ENCODE data around the gene TMEM132C.

The TMEM132C gene

GRCh38 chr12:128571906-128572810 is 305.2 kb downstream of the TMEM132C start:
- Histone ChIP-seq H3K4me1 (ENCODE audit: insufficient read depth, low read length) (no peaks in the 10 kb centered on the region), H3K9ac (ENCODE audit: low read depth, low read length) (no peak overlapping the region), H3K4me3 (ENCODE audit: low read length) (no peak overlapping the region), H3K27ac (ENCODE audit: low read length) (no peak overlapping the region), H3K27me3 (ENCODE audit: insufficient read depth, low read length) (peaks cover 4% of the 10 kb centered on the region; the same call in 1 of the 2 replicates), H3K9me3 (ENCODE audit: insufficient read depth, low read depth, low read length) (peaks cover 9% of the 10 kb centered on the region; the same call in 1 of the 2 replicates), H3K36me3 (ENCODE audit: insufficient read depth, low read depth, low read length) (no peaks in the 10 kb centered on the region)

DNA sequence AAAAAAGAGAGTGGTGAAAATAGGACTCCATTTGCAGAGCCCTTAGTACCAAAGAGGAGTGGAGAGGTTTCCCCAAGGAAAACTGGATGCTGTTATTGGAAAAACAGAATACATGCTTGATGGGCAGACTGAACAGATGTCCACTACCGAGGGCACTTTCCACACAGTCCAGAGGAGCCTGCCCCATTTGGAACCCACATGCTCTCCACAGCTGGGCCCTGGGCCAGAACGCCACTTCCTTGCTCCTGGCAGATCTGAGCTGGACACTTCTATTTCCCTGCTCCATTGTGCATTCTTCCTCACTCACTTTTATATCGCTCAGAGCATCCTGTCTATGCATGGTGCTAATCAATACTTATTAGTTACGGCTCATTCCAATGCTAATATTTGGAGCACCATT is 306.9 kb downstream of the TMEM132C start:
- no peaks in the 10 kb centered on the region for H3K27me3 ChIP-seq (ENCODE audit: insufficient read depth, low read length)
- H3K9me3 ChIP-seq (ENCODE audit: insufficient read depth, low read depth, low read length) = peaks cover 9% of the 10 kb centered on the region; the same call in 1 of the 2 replicates
- no peak overlapping the region for H3K27ac ChIP-seq (ENCODE audit: low read length)
- no peaks in the 10 kb centered on the region for H3K36me3 ChIP-seq (ENCODE audit: insufficient read depth, low read depth, low read length)
- no peak overlapping the region for H3K4me3 ChIP-seq (ENCODE audit: low read length)
- H3K9ac ChIP-seq (ENCODE audit: low read depth, low read length) = no peak overlapping the region
- H3K4me1 ChIP-seq (ENCODE audit: insufficient read depth, low read length) = no peaks in the 10 kb centered on the region

DNA sequence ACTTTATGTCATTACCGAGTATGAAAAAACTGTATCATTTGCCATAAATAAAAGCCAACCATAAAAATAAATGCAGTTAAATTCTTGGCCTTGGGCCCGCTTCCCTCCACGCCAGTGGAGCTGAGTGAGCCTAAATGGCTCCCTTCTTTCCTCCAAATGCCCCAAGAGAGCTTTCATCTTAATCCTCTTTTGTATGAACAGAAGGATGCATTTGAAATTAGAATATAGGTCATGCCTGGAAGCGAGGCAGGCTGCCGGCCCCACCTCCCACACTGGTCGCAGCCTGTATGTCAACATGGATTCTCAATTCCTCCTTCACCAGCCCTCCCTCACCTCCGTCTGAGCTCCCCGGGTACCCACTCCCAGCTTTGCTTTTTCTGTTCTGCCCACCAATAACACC is 311.1 kb downstream of the TMEM132C start:
- Histone ChIP-seq H3K4me3 (ENCODE audit: low read length) (no peak overlapping the region), H3K9ac (ENCODE audit: low read depth, low read length) (no peak overlapping the region), H3K4me1 (ENCODE audit: insufficient read depth, low read length) (no peaks in the 10 kb centered on the region), H3K27me3 (ENCODE audit: insufficient read depth, low read length) (no peaks in the 10 kb centered on the region), H3K27ac (ENCODE audit: low read length) (no peak overlapping the region), H3K9me3 (ENCODE audit: insufficient read depth, low read depth, low read length) (peaks cover 4% of the 10 kb centered on the region; the same call in 1 of the 2 replicates), H3K36me3 (ENCODE audit: insufficient read depth, low read depth, low read length) (no peaks in the 10 kb centered on the region)

GRCh38 chr12:128581321-128581761 is 314.4 kb downstream of the TMEM132C start:
- Histone ChIP-seq H3K27ac (ENCODE audit: low read length) (no peak overlapping the region), H3K36me3 (ENCODE audit: insufficient read depth, low read depth, low read length) (no peaks in the 10 kb centered on the region), H3K27me3 (ENCODE audit: insufficient read depth, low read length) (no peaks in the 10 kb centered on the region), H3K4me3 (ENCODE audit: low read length) (no peak overlapping the region), H3K9me3 (ENCODE audit: insufficient read depth, low read depth, low read length) (peaks cover 4% of the 10 kb centered on the region; the same call in 1 of the 2 replicates), H3K4me1 (ENCODE audit: insufficient read depth, low read length) (peaks cover 2% of the 10 kb centered on the region; the same call in 1 of the 2 replicates), H3K9ac (ENCODE audit: low read depth, low read length) (no peak overlapping the region)

DNA sequence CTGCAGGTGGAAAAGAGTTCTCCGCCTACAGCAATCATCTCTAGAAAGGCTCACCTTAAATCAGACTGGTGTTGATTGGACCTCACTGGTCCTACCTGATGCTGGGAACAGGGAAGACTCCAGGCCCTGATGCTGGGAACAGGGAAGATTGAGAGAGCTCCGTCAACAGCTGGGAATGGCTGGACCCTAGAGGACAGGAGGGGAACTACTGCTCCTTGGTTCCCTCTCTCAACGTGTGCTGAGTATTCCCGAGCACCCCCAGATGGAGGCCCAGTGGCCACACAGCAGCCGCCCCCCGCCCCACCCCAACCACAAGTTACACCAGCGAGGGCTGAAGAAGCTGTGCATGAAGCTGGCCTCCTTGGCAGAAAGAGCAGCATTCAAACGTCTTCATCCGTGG is 316.5 kb downstream of the TMEM132C start:
- Histone ChIP-seq H3K36me3 (ENCODE audit: insufficient read depth, low read depth, low read length) (no peaks in the 10 kb centered on the region), H3K9ac (ENCODE audit: low read depth, low read length) (no peak overlapping the region), H3K27me3 (ENCODE audit: insufficient read depth, low read length) (no peaks in the 10 kb centered on the region), H3K9me3 (ENCODE audit: insufficient read depth, low read depth, low read length) (peaks cover 4% of the 10 kb centered on the region; the same call in 1 of the 2 replicates), H3K4me3 (ENCODE audit: low read length) (no peak overlapping the region), H3K4me1 (ENCODE audit: insufficient read depth, low read length) (peaks cover 2% of the 10 kb centered on the region; the same call in 1 of the 2 replicates), H3K27ac (ENCODE audit: low read length) (no peak overlapping the region)

DNA sequence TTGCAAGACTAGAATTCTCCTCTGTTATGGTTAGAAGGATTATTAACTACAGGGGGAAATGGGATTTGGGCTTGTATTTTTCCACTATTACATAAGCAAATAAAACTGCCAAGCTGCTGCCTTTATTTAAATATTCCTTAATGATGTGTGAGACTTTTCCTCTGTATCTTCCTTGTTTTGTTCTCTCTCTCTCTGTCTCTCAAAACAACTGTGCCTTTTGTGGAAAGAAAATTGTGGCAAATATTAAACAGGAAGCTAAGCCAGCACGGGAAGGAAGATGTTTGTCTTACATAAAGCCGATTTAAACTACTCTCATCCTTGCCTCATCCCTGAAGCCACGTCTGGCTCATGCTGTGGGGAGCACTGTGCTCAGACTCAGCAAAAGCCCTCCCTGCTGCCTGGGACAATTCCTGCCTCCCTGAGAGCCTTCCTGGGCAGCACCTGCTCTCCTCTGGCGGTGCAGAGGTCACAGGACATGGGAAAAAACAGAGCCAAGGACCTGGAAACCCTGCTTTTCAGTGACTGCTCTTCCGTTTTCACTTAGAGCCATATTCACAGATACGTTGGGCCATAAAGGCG is 319.6 kb downstream of the TMEM132C start:
- H3K36me3 ChIP-seq (ENCODE audit: insufficient read depth, low read depth, low read length) = no peaks in the 10 kb centered on the region
- H3K9me3 ChIP-seq (ENCODE audit: insufficient read depth, low read depth, low read length) = peaks cover 4% of the 10 kb centered on the region; the same call in 1 of the 2 replicates
- H3K27ac ChIP-seq (ENCODE audit: low read length) = no peak overlapping the region
- H3K4me3 ChIP-seq (ENCODE audit: low read length) = no peak overlapping the region
- H3K9ac ChIP-seq (ENCODE audit: low read depth, low read length) = no peak overlapping the region
- H3K27me3 ChIP-seq (ENCODE audit: insufficient read depth, low read length) = no peaks in the 10 kb centered on the region
- H3K4me1 ChIP-seq (ENCODE audit: insufficient read depth, low read length) = peaks cover 2% of the 10 kb centered on the region; the same call in 1 of the 2 replicates

GRCh38 chr12:128587918-128588317 is 320.9 kb downstream of the TMEM132C start:
- no peak overlapping the region for H3K9ac ChIP-seq (ENCODE audit: low read depth, low read length)
- no peaks in the 10 kb centered on the region for H3K27me3 ChIP-seq (ENCODE audit: insufficient read depth, low read length)
- no peaks in the 10 kb centered on the region for H3K9me3 ChIP-seq (ENCODE audit: insufficient read depth, low read depth, low read length)
- H3K27ac ChIP-seq (ENCODE audit: low read length) = no peak overlapping the region
- no peaks in the 10 kb centered on the region for H3K36me3 ChIP-seq (ENCODE audit: insufficient read depth, low read depth, low read length)
- peaks cover 2% of the 10 kb centered on the region; the same call in 1 of the 2 replicates for H3K4me1 ChIP-seq (ENCODE audit: insufficient read depth, low read length)
- no peak overlapping the region for H3K4me3 ChIP-seq (ENCODE audit: low read length)

DNA sequence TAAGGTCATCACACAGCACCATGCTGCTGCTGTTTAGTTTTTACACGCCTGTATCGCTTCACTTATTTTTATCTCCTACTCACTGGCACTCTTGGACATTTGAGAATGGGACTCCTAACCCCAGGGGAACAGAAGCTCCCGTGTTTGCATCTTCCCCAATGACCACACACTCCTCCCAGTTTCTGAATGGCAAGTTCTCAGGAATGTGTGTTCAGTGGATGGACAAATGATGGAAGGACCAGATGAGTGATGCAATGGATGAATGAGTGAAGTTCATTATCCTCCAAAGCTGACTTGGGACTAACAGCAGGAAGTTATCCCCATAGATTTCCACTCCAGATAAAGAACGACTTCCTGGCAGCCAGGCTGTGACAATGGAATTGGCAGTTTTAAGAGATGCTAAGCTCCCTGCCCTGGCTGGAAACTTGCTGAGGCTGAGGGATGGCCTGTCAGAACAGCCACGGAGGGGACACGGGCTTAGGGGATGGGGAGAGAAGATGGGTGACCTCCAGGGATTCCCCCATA is 325.3 kb downstream of the TMEM132C start:
- H3K4me3 ChIP-seq (ENCODE audit: low read length) = no peak overlapping the region
- H3K27ac ChIP-seq (ENCODE audit: low read length) = no peak overlapping the region
- H3K27me3 ChIP-seq (ENCODE audit: insufficient read depth, low read length) = no peaks in the 10 kb centered on the region
- no peak overlapping the region for H3K9ac ChIP-seq (ENCODE audit: low read depth, low read length)
- H3K4me1 ChIP-seq (ENCODE audit: insufficient read depth, low read length) = peaks cover 2% of the 10 kb centered on the region; the same call in 1 of the 2 replicates
- no peaks in the 10 kb centered on the region for H3K9me3 ChIP-seq (ENCODE audit: insufficient read depth, low read depth, low read length)
- H3K36me3 ChIP-seq (ENCODE audit: insufficient read depth, low read depth, low read length) = no peaks in the 10 kb centered on the region

- H3K9me3 ChIP-seq (ENCODE audit: insufficient read depth, low read depth, low read length) = no peaks in the 10 kb centered on the region
- no peak overlapping the region for H3K4me3 ChIP-seq (ENCODE audit: low read length)
- H3K27me3 ChIP-seq (ENCODE audit: insufficient read depth, low read length) = no peaks in the 10 kb centered on the region
- no peak overlapping the region for H3K9ac ChIP-seq (ENCODE audit: low read depth, low read length)
- no peaks in the 10 kb centered on the region for H3K36me3 ChIP-seq (ENCODE audit: insufficient read depth, low read depth, low read length)
- H3K4me1 ChIP-seq (ENCODE audit: insufficient read depth, low read length) = peaks cover 2% of the 10 kb centered on the region; the same call in 1 of the 2 replicates
- H3K27ac ChIP-seq (ENCODE audit: low read length) = no peak overlapping the region
Measured at GRCh38 chr12:128594521-128594920, 327.6 kb downstream of the TMEM132C start.

GRCh38 chr12:128595609-128596008 is 328.6 kb downstream of the TMEM132C start:
- Histone ChIP-seq H3K9me3 (ENCODE audit: insufficient read depth, low read depth, low read length) (no peaks in the 10 kb centered on the region), H3K27me3 (ENCODE audit: insufficient read depth, low read length) (no peaks in the 10 kb centered on the region), H3K36me3 (ENCODE audit: insufficient read depth, low read depth, low read length) (no peaks in the 10 kb centered on the region), H3K27ac (ENCODE audit: low read length) (no peak overlapping the region), H3K4me1 (ENCODE audit: insufficient read depth, low read length) (peaks cover 2% of the 10 kb centered on the region; the same call in 1 of the 2 replicates), H3K9ac (ENCODE audit: low read depth, low read length) (no peak overlapping the region), H3K4me3 (ENCODE audit: low read length) (no peak overlapping the region)

DNA sequence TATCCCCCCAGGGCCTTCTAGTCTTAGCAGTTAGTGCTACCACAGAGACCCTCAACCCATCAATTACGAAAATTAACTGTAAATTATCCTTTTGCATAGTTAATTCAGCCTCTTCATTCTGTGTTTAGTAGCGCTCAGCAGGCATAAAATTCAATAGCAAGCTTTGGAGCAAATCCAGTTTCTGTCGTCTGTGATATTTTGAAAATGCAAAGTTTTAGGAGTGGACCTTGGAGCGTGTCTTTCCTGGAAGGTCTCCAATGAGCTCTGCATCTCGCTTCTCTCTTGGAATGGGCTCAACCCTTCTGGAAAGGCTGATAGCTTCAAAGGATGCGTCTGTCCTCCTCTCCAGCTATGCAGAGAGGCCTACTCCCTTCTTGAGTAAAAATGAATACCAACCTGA is 333.9 kb downstream of the TMEM132C start:
- H3K27me3 ChIP-seq (ENCODE audit: insufficient read depth, low read length) = no peaks in the 10 kb centered on the region
- H3K36me3 ChIP-seq (ENCODE audit: insufficient read depth, low read depth, low read length) = no peaks in the 10 kb centered on the region
- H3K4me1 ChIP-seq (ENCODE audit: insufficient read depth, low read length) = 0 out of 2 replicates have a peak, but pooled peaks cover under 1% of the 10 kb centered on the region
- H3K4me3 ChIP-seq (ENCODE audit: low read length) = no peak overlapping the region
- H3K9ac ChIP-seq (ENCODE audit: low read depth, low read length) = no peak overlapping the region
- H3K9me3 ChIP-seq (ENCODE audit: insufficient read depth, low read depth, low read length) = no peaks in the 10 kb centered on the region
- H3K27ac ChIP-seq (ENCODE audit: low read length) = no peak overlapping the region

Measured in iPS-20b (cell line).